HEK293T (cell line): ENCODE measurements around the gene ZDHHC1.

Source experiments
- BHLHE40 ChIP-seq: fragments of 450-650 bp; IDR thresholded peaks from 2 replicates; pipeline ENCODE4 v1.6.1; 2016; ENCODE audit warnings: mild to moderate bottlenecking, moderate library complexity, borderline replicate concordance
- CTBP1 ChIP-seq: fragments of 450-650 bp; IDR thresholded peaks from 2 replicates; pipeline ENCODE4 v1.6.1; 2016; ENCODE audit warnings: borderline replicate concordance
- FOXK2 ChIP-seq: fragments of 450-650 bp; IDR thresholded peaks from 2 replicates; pipeline ENCODE4 v1.6.1; 2016; ENCODE audit warnings: mild to moderate bottlenecking
- FOXM1 ChIP-seq: fragments of 450-650 bp; IDR thresholded peaks from 2 replicates; pipeline ENCODE4 v1.6.1; 2017; ENCODE audit warnings: mild to moderate bottlenecking, borderline replicate concordance
- HDGF ChIP-seq: fragments of 450-650 bp; IDR thresholded peaks from 2 replicates; pipeline ENCODE4 v1.6.1; 2017; ENCODE audit warnings: antibody characterized with exemption, borderline replicate concordance
- NFRKB ChIP-seq: fragments of 450-650 bp; IDR thresholded peaks from 2 replicates; pipeline ENCODE4 v1.6.1; 2016; ENCODE audit warnings: mild to moderate bottlenecking, moderate library complexity
- PKNOX1 ChIP-seq: fragments of 450-650 bp; IDR thresholded peaks from 2 replicates; pipeline ENCODE4 v1.6.1; 2016
- SUZ12 ChIP-seq: fragments of 450-650 bp; IDR thresholded peaks from 2 replicates; pipeline ENCODE4 v1.6.1; 2016; ENCODE audit warnings: mild to moderate bottlenecking
- TARDBP ChIP-seq: fragments of 450-650 bp; IDR thresholded peaks from 2 replicates; pipeline ENCODE4 v1.6.1; 2016
- ZNF384 ChIP-seq: fragments of 450-650 bp; IDR thresholded peaks from 2 replicates; pipeline ENCODE4 v1.6.1; 2016

- TF ChIP-seq BHLHE40 = no peak
- TF ChIP-seq PKNOX1 = no peak
- no peak for TF ChIP-seq FOXK2
- no peak for TF ChIP-seq FOXM1
- TF ChIP-seq CTBP1 = no peak
- no peak for TF ChIP-seq ZNF384
- no peak for TF ChIP-seq TARDBP
- no peak for TF ChIP-seq SUZ12
- no peak for TF ChIP-seq HDGF
- no peak for TF ChIP-seq NFRKB
These were observed 29.9 kb upstream of the ZDHHC1 start for GRCh38 chr16:67445913-67446907.
